HepG2 (cell line): Measurements from ENCODE around the gene HLCS. TPM values are rescaled to one million over a fixed set of nuclear protein-coding genes. Genes with fewer than 3 reads are reported as not detected.

Experiments used
- ARNT ChIP-seq: fragments of 450-650 bp; IDR thresholded peaks from 2 replicates; pipeline ENCODE4 v1.6.1; 2017
- CHD4 ChIP-seq: fragments of 200-600 bp; sonication (generic); IDR thresholded peaks from 2 replicates; pipeline ENCODE4 v1.7.0; 2017; ENCODE audit warnings: mild to moderate bottlenecking, low read length, borderline replicate concordance
- CREM ChIP-seq, 2 experiments: sonication (generic) in 1 of 2; formaldehyde crosslinking in 1 of 2; IDR thresholded peaks; 2 replicates each; pipeline versions ENCODE4 v1.4.0 to v1.6.1; 2016 to 2020; ENCODE audit warnings: antibody characterized with exemption in 1 of 2, mild to moderate bottlenecking in 1 of 2, missing genetic modification reagents in 1 of 2
- FLYWCH1 ChIP-seq: sonication (generic); formaldehyde crosslinking; IDR thresholded peaks from 2 replicates; pipeline ENCODE4 v1.8.1; 2023; ENCODE audit warnings: mild to moderate bottlenecking, missing genetic modification reagents
- FOXA3 ChIP-seq: IDR thresholded peaks from 2 replicates; pipeline ENCODE4 v1.6.1; 2016; ENCODE audit warnings: missing genetic modification reagents, missing compliant biosample characterization
- HCFC1 ChIP-seq: fragments of 150-350 bp; IDR thresholded peaks from 2 replicates; pipeline ENCODE4 v1.6.1; 2014; ENCODE audit warnings: low read depth, low read length
- ISX ChIP-seq: sonication (generic); formaldehyde crosslinking; conservative IDR thresholded peaks from 2 replicates; pipeline ENCODE4 v1.5.0; 2020; ENCODE audit warnings: missing genetic modification reagents
- JUND ChIP-seq: sonication (generic); formaldehyde crosslinking; IDR thresholded peaks from 2 replicates; pipeline ENCODE4 v1.8.0; 2022; ENCODE audit warnings: mild to moderate bottlenecking, missing genetic modification reagents
- SOX5 ChIP-seq: IDR thresholded peaks from 2 replicates; pipeline ENCODE4 v1.6.1; 2016; ENCODE audit warnings: borderline replicate concordance
- ZEB1 ChIP-seq: IDR thresholded peaks from 2 replicates; pipeline ENCODE4 v1.6.1; 2012; ENCODE audit warnings: mild to moderate bottlenecking, low read depth, inconsistent platforms; ENCODE audit not compliant: insufficient replicate concordance
- ZFP1 ChIP-seq: IDR thresholded peaks from 2 replicates; pipeline ENCODE4 v1.6.1; 2016
- ZFYVE20 ChIP-seq: sonication (generic); formaldehyde crosslinking; IDR thresholded peaks from 2 replicates; pipeline ENCODE4 v1.8.0; 2023; ENCODE audit warnings: low read depth, mild to moderate bottlenecking, moderate library complexity, missing genetic modification reagents, borderline replicate concordance
- ZNF333 ChIP-seq: sonication (generic); formaldehyde crosslinking; IDR thresholded peaks from 2 replicates; pipeline ENCODE4 v1.4.0; 2020; ENCODE audit warnings: mild to moderate bottlenecking, missing genetic modification reagents, borderline replicate concordance
- ZNF660 ChIP-seq: sonication (generic); formaldehyde crosslinking; IDR thresholded peaks from 2 replicates; pipeline ENCODE4 v1.5.1; 2020; ENCODE audit warnings: mild to moderate bottlenecking, low read depth, missing genetic modification reagents, borderline replicate concordance
- ZSCAN9 ChIP-seq: IDR thresholded peaks from 2 replicates; pipeline ENCODE4 v1.6.1; 2016; ENCODE audit warnings: borderline replicate concordance
- polyA plus RNA-seq, 8 experiments: library from polyadenylated mRNA; depleted of rRNA in 3 of 8; stranded (reverse) in 7 of 8; unstranded in 1 of 8; fragments of >200 nt; fragmentation: Illumina TruSeq in 4 of 8; extraction: Trizol in 4 of 8; gene quantifications; 2 replicates each; pipeline versions ENCODE4 v1.2.1 to v1.2.3, GENCODE V29; 2011 to 2016; ENCODE audit warnings: low read depth in 4 of 8, missing spikeins in 1 of 8, mixed read lengths in 1 of 8; ENCODE audit not compliant: insufficient read depth in 1 of 8
- total RNA-seq, 5 experiments: library from RNA; depleted of rRNA; stranded (reverse); fragments of >200 nt; fragmentation: Illumina TruSeq; extraction: Trizol; gene quantifications; 2 replicates each; pipeline ENCODE4 v1.2.3, GENCODE V29; 2016; ENCODE audit warnings: low read depth in 1 of 5
- TF ChIP-seq, protein P1 (sequence below): sonication (generic); formaldehyde crosslinking; IDR thresholded peaks from 2 replicates; pipeline ENCODE4 v1.5.1; 2020; ENCODE audit warnings: missing genetic modification reagents, mild to moderate bottlenecking, borderline replicate concordance
- TF ChIP-seq, protein P2 (sequence below), 2 experiments: sonication (generic) in 1 of 2; formaldehyde crosslinking in 1 of 2; IDR thresholded peaks; 2 replicates each; pipeline versions ENCODE4 v1.4.0 to v1.6.1; 2018 to 2020; ENCODE audit warnings: missing genetic modification reagents in 2 of 2, borderline replicate concordance in 1 of 2, low read depth in 1 of 2, mild to moderate bottlenecking in 1 of 2, missing biosample characterization in 1 of 2
- TF ChIP-seq, protein P3 (sequence below), 2 experiments: IDR thresholded peaks; 2 replicates each; pipeline ENCODE4 v1.6.1; 2011 to 2012; ENCODE audit warnings: low read length in 2 of 2, borderline replicate concordance in 1 of 2, low read depth in 1 of 2, mild to moderate bottlenecking in 1 of 2, moderate library complexity in 1 of 2
- TF ChIP-seq, protein P4 (sequence below): sonication (generic); formaldehyde crosslinking; IDR thresholded peaks from 2 replicates; pipeline ENCODE4 v1.5.1; 2020; ENCODE audit warnings: missing genetic modification reagents, mild to moderate bottlenecking, borderline replicate concordance

The HLCS gene
- total and polyA plus RNA-seq, 2 of the 13 experiments (the other 11 are each of a cell fraction or from before 2014, with no cell fraction given): 7.9 to 12.3 TPM

DNA sequence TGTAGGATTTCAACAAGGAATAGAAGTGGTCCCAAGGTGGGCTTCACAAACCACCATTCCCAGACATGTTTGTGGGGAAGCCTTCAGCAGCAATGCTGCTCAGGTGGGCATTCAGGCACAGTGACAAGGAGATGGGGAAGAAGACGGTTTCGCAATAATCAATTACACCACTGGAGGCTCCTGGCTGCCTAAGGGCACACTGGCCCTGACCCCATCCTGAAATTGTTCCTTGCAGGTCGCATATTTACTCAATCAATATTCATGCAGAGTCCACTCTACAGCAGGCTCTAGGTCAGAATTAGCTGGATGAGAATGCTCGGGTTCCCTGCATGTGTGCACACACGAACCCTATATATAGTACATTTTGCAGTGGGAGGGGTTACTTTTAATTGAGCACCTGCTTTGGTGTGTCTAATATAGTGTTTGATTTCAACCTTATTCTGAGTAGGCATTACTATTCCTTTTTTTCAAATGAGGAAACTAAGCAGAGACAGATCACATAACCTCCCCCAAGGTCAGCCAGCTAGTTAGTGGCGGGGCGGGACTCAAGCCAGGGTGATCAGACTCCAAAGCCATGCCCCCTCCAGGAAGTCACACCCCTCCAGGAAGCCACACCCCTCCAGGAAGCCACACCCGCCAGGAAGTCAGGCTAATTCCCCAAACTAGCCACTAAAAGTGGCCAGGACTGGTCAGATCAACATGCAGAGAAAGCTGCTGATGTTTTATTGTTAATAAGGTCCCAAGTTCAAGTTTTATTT is 106.5 kb downstream of the HLCS start (continued):
- TF ChIP-seq HCFC1 (no peak), CHD4 (peak; percentile 68; the same call in 1 of the 2 replicates), ISX (CRISPR knock-in tag) (no peak), FOXA3 (CRISPR knock-in tag) (peak; percentile 89), ARNT (no peak), ZNF333 (CRISPR knock-in tag) (no peak), FLYWCH1 (CRISPR knock-in tag) (no peak), ZEB1 (peak; percentile 77), JUND (CRISPR knock-in tag) (no peak), SOX5 (CRISPR knock-in tag) (peak; percentile 26; the same call in 1 of the 2 replicates), ZFP1 (CRISPR knock-in tag) (no peak), CREM (IDR thresholded peaks at IDR 0.05) (peak; percentile 75), CREM (CRISPR knock-in tag; IDR thresholded peaks at IDR 0.05) (no peak), ZSCAN9 (CRISPR knock-in tag) (0 out of 2 replicates have a peak, but pooled peaks have one; percentile 27), ZFYVE20 (CRISPR knock-in tag) (no peak), ZNF660 (CRISPR knock-in tag) (no peak)
- TF ChIP-seq, protein P1, sequence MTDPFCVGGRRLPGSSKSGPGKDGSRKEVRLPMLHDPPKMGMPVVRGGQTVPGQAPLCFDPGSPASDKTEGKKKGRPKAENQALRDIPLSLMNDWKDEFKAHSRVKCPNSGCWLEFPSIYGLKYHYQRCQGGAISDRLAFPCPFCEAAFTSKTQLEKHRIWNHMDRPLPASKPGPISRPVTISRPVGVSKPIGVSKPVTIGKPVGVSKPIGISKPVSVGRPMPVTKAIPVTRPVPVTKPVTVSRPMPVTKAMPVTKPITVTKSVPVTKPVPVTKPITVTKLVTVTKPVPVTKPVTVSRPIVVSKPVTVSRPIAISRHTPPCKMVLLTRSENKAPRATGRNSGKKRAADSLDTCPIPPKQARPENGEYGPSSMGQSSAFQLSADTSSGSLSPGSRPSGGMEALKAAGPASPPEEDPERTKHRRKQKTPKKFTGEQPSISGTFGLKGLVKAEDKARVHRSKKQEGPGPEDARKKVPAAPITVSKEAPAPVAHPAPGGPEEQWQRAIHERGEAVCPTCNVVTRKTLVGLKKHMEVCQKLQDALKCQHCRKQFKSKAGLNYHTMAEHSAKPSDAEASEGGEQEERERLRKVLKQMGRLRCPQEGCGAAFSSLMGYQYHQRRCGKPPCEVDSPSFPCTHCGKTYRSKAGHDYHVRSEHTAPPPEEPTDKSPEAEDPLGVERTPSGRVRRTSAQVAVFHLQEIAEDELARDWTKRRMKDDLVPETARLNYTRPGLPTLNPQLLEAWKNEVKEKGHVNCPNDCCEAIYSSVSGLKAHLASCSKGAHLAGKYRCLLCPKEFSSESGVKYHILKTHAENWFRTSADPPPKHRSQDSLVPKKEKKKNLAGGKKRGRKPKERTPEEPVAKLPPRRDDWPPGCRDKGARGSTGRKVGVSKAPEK: no peak
- TF ChIP-seq, protein P2, sequence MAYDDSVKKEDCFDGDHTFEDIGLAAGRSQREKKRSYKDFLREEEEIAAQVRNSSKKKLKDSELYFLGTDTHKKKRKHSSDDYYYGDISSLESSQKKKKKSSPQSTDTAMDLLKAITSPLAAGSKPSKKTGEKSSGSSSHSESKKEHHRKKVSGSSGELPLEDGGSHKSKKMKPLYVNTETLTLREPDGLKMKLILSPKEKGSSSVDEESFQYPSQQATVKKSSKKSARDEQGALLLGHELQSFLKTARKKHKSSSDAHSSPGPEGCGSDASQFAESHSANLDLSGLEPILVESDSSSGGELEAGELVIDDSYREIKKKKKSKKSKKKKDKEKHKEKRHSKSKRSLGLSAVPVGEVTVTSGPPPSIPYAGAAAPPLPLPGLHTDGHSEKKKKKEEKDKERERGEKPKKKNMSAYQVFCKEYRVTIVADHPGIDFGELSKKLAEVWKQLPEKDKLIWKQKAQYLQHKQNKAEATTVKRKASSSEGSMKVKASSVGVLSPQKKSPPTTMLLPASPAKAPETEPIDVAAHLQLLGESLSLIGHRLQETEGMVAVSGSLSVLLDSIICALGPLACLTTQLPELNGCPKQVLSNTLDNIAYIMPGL (CRISPR knock-in tag; IDR thresholded peaks at IDR 0.05; ENCODE audit: borderline replicate concordance in 1 of 2, low read depth in 1 of 2): no peak
- TF ChIP-seq, protein P3, sequence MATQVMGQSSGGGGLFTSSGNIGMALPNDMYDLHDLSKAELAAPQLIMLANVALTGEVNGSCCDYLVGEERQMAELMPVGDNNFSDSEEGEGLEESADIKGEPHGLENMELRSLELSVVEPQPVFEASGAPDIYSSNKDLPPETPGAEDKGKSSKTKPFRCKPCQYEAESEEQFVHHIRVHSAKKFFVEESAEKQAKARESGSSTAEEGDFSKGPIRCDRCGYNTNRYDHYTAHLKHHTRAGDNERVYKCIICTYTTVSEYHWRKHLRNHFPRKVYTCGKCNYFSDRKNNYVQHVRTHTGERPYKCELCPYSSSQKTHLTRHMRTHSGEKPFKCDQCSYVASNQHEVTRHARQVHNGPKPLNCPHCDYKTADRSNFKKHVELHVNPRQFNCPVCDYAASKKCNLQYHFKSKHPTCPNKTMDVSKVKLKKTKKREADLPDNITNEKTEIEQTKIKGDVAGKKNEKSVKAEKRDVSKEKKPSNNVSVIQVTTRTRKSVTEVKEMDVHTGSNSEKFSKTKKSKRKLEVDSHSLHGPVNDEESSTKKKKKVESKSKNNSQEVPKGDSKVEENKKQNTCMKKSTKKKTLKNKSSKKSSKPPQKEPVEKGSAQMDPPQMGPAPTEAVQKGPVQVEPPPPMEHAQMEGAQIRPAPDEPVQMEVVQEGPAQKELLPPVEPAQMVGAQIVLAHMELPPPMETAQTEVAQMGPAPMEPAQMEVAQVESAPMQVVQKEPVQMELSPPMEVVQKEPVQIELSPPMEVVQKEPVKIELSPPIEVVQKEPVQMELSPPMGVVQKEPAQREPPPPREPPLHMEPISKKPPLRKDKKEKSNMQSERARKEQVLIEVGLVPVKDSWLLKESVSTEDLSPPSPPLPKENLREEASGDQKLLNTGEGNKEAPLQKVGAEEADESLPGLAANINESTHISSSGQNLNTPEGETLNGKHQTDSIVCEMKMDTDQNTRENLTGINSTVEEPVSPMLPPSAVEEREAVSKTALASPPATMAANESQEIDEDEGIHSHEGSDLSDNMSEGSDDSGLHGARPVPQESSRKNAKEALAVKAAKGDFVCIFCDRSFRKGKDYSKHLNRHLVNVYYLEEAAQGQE (IDR thresholded peaks at IDR 0.05; ENCODE audit: borderline replicate concordance in 1 of 2, low read depth in 1 of 2, low read length in 2 of 2): no peak
- TF ChIP-seq, protein P4, sequence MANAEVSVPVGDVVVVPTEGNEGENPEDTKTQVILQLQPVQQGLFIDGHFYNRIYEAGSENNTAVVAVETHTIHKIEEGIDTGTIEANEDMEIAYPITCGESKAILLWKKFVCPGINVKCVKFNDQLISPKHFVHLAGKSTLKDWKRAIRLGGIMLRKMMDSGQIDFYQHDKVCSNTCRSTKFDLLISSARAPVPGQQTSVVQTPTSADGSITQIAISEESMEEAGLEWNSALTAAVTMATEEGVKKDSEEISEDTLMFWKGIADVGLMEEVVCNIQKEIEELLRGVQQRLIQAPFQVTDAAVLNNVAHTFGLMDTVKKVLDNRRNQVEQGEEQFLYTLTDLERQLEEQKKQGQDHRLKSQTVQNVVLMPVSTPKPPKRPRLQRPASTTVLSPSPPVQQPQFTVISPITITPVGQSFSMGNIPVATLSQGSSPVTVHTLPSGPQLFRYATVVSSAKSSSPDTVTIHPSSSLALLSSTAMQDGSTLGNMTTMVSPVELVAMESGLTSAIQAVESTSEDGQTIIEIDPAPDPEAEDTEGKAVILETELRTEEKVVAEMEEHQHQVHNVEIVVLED (CRISPR knock-in tag): no peak
